ENCODE measurements around the gene ROR2. TPM values are rescaled to one million over a fixed set of nuclear protein-coding genes. Genes with fewer than 3 reads are reported as not detected.
"Not testable (repeated sequence)": the region's sequence is repeated elsewhere in the genome, so short reads cannot be mapped to it uniquely, and the experiment has no call there.

Gene ROR2
- total RNA-seq, 1 donor, result 0.27 TPM

- no peak for DNase-seq (ENCODE audit: low read depth in 2 of 3, low spot score in 2 of 3)
These were observed 391.6 kb downstream of the ROR2 start for GRCh38 chr9:91558395-91558794.

DNA sequence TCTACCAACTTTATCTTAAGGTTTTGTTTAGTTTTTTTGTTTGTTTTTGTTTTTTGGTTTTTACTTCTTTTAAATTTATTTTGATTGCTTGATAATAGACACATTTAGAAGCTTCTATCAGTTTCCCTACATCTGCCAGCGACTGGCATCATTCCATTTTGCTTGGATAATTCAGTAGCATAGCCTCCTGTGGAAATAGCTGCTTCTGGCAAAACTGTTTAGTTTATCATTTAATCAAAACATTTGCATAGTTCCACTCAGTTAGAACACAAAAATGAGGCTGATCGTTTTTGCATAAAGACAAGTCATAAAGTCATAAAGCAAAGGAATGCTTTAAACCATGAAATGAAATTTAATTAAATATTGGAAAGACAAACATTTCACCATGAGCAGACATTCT is 392.7 kb downstream of the ROR2 start:
- DNase-seq (ENCODE audit: low read depth in 2 of 3, low spot score in 2 of 3), result no peak

GRCh38 chr9:91555132-91555531 is 394.9 kb downstream of the ROR2 start:
- DNase-seq (ENCODE audit: low read depth in 2 of 3, low spot score in 2 of 3), result no peak

DNA sequence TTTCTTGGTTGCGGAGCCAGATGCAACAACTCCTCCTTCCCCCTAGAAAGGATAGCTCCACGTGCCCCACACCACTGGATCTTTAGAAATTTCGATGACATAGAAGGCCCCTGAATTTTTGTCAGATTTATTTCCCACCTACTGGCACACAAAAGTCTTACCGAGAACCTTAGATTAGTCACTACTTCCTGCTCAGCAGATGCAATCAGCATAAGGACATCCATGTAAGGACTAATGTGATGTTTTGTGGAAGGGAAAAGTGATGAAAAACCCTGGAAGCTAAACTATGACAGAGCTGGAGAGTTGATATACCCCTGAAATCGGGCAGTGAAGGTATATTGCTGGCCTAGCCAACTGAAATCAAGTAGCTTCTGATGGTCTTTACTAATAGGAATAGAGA is 400.9 kb downstream of the ROR2 start:
- no peak for DNase-seq (ENCODE audit: low read depth in 2 of 3, low spot score in 2 of 3)

DNA sequence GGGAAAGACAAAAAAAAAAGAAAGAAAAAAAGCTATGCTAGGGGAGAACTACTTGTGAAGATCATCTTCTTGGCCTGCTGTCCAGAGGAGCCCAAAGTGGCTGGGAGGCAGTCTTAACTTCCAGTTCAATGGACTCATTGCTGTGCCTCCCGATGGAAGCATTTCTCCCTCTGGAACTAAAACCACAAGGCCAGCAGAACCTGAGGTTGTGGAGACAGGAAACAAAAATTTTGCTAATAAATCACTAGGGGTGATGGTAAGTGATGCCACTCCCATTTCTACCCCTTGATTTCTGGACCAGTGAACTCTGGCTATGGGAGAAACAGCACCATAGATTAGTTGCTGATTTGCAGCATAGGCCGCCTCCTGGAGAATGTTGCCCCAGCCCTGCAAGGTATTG is 402.9 kb downstream of the ROR2 start:
- no peak for DNase-seq (ENCODE audit: low read depth in 2 of 3, low spot score in 2 of 3)

- no peak for DNase-seq (ENCODE audit: low read depth in 2 of 3, low spot score in 2 of 3)
These were observed 403.5 kb downstream of the ROR2 start for GRCh38 chr9:91546574-91546973.

DNA sequence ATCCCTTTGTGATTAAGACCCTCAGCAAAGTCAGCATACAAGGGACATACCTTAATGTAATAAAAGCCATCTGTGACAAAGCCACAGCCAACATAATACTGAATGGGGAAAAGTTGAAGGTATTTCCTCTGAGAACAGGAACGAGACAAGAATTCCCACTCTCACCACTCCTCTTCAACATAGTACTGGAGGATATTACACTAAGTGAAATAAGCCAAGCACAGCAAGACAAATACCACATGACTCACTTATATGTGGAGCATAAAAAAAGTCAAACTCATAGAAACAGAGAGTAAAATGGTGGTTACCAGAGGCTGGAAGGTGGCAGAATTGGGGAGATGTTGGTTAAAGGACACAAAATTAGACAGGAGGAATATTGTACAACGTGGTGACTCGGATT is 408.3 kb downstream of the ROR2 start:
- no peak for DNase-seq (ENCODE audit: low read depth in 2 of 3, low spot score in 2 of 3)

- not testable (repeated sequence) for DNase-seq (ENCODE audit: low read depth in 2 of 3, low spot score in 2 of 3)
These were observed 409.5 kb downstream of the ROR2 start for GRCh38 chr9:91540506-91540905.

- DNase-seq (ENCODE audit: low read depth in 2 of 3, low spot score in 2 of 3), result no peak
These were observed 413.8 kb downstream of the ROR2 start for GRCh38 chr9:91536211-91536691.

DNA sequence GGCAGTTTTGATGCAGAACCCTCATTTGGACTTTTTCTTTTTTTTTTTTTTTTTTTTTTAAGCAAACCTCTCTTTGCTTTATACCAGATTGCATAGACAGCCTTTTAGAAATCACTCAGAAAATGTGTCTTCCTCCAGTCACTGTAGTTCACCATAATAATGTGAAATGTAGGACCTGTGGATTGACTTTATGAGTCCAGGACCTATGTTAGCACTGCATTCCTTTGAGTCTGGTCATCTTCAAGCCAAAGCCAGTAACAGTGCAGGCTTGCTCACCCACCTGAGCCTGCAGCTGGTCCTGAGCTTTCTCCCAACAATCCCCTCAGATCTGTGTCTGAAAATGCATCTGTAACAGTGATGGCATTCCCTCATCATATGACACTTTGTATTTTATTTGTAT is 415.7 kb downstream of the ROR2 start:
- DNase-seq (ENCODE audit: low read depth in 2 of 3, low spot score in 2 of 3), result no peak

DNA sequence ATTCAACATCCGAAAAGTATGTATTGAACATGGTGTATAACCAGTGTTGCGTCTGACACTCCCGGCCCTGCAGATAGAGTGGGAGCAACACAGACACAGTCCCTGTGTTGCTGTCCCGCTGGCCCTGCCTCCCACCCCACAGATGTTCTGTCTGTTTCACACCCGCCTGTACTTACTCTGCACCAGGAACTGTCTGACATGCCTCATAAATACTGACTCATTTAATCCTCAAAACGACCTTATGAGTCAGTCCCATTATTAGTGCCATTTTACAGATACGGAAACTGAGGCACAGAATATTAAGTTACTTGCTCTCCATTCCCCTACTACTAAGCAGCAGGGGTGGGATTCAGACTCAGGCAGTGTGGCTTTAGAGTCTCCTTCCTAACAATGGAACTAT is 416.6 kb downstream of the ROR2 start:
- no peak for DNase-seq (ENCODE audit: low read depth in 2 of 3, low spot score in 2 of 3)

GRCh38 chr9:91532325-91532724 is 417.7 kb downstream of the ROR2 start:
- DNase-seq (ENCODE audit: low read depth in 2 of 3, low spot score in 2 of 3), result no peak

DNA sequence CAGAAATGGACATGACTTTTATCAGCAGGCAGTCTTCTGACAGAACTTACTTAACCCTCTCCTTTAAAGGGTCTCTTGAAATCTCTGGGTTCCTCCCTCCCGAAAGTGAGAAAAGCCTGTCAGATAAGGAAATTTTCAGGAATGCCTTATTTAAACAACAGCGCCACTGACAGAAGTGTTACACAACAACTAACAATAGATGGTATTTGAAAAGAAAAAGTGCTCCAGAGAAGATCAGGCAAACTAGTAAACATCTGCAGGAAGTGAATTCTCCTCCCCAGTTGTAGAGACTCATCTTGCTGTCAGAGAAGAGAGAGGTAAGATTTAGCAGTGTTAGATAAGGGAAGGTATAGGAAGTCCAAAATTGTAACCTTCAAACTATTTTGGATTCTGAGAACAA is 419.2 kb downstream of the ROR2 start:
- DNase-seq (ENCODE audit: low read depth in 2 of 3, low spot score in 2 of 3), result no peak

GRCh38 chr9:91522481-91522880 is 427.5 kb downstream of the ROR2 start:
- no peak for DNase-seq (ENCODE audit: low read depth in 2 of 3, low spot score in 2 of 3)

DNA sequence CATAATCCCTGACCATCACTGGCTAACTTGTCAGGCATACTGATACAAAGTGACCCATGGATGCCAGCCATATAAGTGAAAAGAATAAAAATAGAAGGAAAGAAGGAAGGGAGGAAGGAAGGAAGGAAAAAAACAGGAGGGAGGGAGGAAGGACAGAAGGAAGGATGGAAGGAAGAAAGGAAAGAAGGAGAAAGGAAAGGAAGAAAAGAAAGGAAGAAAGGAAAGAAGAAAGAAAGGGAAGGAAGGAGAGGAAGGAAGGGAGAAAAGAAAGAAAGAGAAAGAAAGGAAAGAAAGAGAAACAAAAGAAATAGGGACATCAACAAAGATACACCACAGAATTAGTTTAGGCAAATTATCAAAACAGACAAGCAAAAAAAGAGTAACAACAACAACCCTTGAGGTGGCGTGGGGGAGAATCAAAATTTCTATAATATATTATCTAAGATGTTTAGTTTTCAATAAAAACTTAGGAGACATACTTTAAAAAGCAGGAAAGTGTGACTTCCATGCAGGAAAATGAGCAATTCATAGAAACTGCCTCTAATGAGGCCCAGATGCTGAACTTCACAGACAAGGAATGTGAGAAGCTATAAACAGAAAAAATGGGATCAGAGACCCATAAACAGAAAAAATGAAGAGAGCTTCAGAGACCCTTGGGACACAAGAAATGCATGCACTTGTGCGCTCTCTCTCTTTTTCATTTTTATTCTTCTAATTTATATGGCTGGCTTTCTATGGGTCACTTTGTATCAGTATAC is 430.3 kb downstream of the ROR2 start:
- no peak for DNase-seq (ENCODE audit: low read depth in 2 of 3, low spot score in 2 of 3)

DNA sequence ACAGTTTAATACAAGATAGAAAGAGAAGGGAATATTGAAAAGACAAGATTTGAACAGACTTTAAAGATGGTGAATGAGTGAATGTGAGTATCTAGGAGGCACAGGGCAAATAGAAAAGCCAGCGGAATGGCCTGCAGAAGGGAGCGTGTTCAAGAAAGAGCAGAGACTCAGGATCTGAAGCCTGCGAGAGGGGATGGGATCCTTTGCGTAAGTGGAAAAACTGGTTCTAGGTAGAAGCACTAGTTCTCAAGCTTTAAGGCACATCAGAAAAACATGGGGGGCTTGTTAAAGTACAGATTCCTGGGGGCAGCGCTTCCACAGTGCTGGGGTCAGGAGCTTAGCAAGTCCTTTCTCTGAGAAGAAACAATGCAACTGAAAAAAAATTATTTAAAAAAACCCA is 431.6 kb downstream of the ROR2 start:
- DNase-seq (ENCODE audit: low read depth in 2 of 3, low spot score in 2 of 3), result no peak

DNA sequence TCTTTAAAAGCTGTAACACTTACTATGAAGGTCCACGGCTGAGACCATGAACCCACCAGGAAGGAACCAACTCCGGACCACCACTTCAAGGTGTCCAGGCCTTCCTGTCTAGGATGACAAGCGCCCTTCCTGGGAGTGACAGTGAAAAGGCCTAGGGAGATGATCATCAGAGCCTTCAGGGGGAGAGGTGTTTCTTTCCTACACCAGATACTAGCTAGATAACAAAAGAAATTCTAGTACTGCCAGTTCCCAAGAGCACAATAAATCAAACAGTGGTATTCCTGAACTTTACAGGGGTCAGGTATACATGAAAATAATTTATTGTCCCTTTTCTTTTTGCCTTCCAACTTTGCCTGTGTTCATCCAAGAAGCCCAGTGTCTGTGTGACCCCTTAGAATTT is 432.2 kb downstream of the ROR2 start:
- DNase-seq (ENCODE audit: low read depth in 2 of 3, low spot score in 2 of 3), result no peak

GRCh38 chr9:91517332-91517731 is 432.7 kb downstream of the ROR2 start:
- not testable (repeated sequence) for DNase-seq (ENCODE audit: low read depth in 2 of 3, low spot score in 2 of 3)

- DNase-seq (ENCODE audit: low read depth in 2 of 3, low spot score in 2 of 3), result no peak
These were observed 433.3 kb downstream of the ROR2 start for GRCh38 chr9:91516777-91517176.

DNA sequence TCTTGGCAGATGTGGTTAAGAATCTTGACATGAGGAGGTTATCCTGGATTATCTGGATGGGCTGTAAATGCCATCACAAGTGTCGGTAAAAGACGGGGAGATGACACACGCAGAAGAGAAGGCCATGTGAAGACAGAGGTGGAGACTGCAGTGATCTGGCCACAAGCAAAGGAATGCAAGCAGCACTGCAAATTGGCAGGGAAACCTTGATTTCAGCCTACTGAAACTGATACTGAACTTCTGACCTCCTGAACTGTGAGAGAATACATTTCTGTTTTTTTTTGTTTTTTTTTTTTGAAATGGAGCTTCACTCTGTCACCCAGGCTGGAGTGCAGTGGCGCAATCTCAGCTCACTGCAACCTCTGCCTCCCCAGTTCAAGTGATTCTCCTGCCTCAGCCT is 433.9 kb downstream of the ROR2 start:
- DNase-seq (ENCODE audit: low read depth in 2 of 3, low spot score in 2 of 3), result no peak

DNA sequence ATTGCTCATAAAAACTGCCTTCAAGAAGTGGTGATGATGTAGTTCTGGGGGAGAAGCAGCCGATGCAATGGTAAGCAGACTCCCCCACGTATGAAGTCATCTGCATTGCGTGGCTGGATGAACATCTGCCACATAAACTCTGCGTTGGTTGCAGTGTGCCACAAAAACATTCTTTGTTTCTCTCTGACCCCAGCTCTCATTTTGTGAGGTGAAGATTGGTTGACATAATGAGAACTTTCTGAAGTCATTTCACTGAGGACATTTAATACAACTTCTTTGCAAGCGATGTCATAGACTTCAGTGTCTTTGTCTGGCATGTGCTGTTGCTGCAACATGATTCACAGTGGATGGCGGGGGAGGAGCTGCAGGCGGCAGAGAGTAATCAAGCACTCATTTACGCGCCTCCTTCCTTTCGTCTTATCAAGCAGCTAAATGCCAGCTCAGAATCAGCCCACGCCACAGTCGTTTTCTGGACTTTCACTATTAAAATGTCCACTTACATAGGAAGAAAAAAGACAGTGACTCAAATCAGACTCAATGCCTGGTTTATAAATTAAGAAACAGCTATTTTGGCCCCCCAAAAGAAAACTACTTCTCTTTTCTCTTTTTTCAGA is 434.8 kb downstream of the ROR2 start:
- no peak for DNase-seq (ENCODE audit: low read depth in 2 of 3, low spot score in 2 of 3)
